Pancreas (tissue), 10 donors: ENCODE data around the gene FBN2. TPM values are rescaled to one million over a fixed set of nuclear protein-coding genes. Genes with fewer than 3 reads are reported as not detected.
A peak's percentile ranks its signal among the peaks of the same experiment; 100 is the strongest.
"Not testable (repeated sequence)": the region's sequence is repeated elsewhere in the genome, so short reads cannot be mapped to it uniquely, and the experiment has no call there.

Experiments
- ATAC-seq, 4 donors: fragments of 200-7000 bp; cut with Tn5 transposase; one replicate each; pipeline versions ENCODE4 v1.8.0 to v1.9.1; 2020; ENCODE audit warnings: mild to moderate bottlenecking in 4 of 4, moderate library complexity in 4 of 4
- DNase-seq, 6 donors: peaks; one replicate each; pipeline ENCODE4 v3.0.0-alpha.2; 2020
- FAIRE-seq: peaks from 2 replicates; lab custom pipeline; 2012; peaks lifted over from hg19 to GRCh38; lab: Jason Lieb, UNC
- H3K27ac ChIP-seq, 4 donors: fragments of 200-600 bp; sonication (generic); 1 replicate in 3 of 4; 2 replicates in 1 of 4; pipeline versions ENCODE4 v1.5.0 to v1.8.0; 2020
- H3K27me3 ChIP-seq, 4 donors: fragments of 200-600 bp; one replicate each; pipeline ENCODE4 v1.8.0; 2021
- H3K36me3 ChIP-seq, 3 donors: fragments of 200-600 bp; sonication (generic) in 1 of 3; one replicate each; pipeline versions ENCODE4 v1.5.0 to v1.8.0; 2020 to 2021
- H3K4me1 ChIP-seq, 3 donors: fragments of 200-600 bp; one replicate each; pipeline ENCODE4 v1.8.0; 2021
- H3K4me3 ChIP-seq, 4 donors: fragments of 200-600 bp; sonication (generic) in 2 of 4; one replicate each; pipeline versions ENCODE4 v1.5.0 to v1.8.0; 2020 to 2021
- H3K9me3 ChIP-seq, 4 donors: fragments of 200-600 bp; one replicate each; pipeline ENCODE4 v1.8.0; 2021
- WGBS, 2 donors: extraction: QIAGEN DNeasy Blood & Tissue Kit; methylation state at CpG; one replicate each; pipeline ENCODE4 v1.1.7; 2013; 5-methylcytosine and 5-hydroxymethylcytosine counted together
- intact Hi-C, 3 donors: fragments of 100-400 bp; cut with DNase I; formaldehyde crosslinking; loops; one replicate each; pipeline versions ENCODE4 v1.11.1 to v1.14.2; 2022
- polyA plus RNA-seq, 2 donors: library from polyadenylated mRNA; stranded (reverse); fragments of 200-250 nt; gene quantifications; one replicate each; pipeline ENCODE4 v1.2.3, GENCODE V29; 2013
- total RNA-seq, 6 donors: library from RNA; stranded (reverse); fragmentation: NEBNext Ultra II Directional in 4 of 6; extraction: Animal tissue kit (Norgen Biotek cat#: 25700) in 4 of 6; gene quantifications; one replicate each; pipeline versions ENCODE4 v1.2.1 to v1.2.4, GENCODE V29; 2021 to 2023
- TF ChIP-seq, protein P1 (sequence below), 4 donors: fragments of 200-600 bp; sonication (generic) in 3 of 4; IDR thresholded peaks; one replicate each; pipeline versions ENCODE4 v1.5.0 to v1.8.0; 2021; ENCODE audit warnings: antibody characterized with exemption in 4 of 4
- donor health status: healthy with polysubstance abuse.
- donor health status: DM: no; HTN: no; CAD: no; lungs with moderate emphysema.
- donor health status: DM: no; HTN: no; CAD: no.
- donor health status: control.
- donor health status: control.
- donor health status: Bipolar disorder and iron deficiency.
- donor health status: DM: yes; HTN: yes; CAD: no.
- donor health status: DM: no; HTN: no; CAD: no.
- donor health status: DM: no; HTN: no; CAD: no.
- donor health status: DM: yes; HTN: yes; CAD: no.

Gene FBN2
- total and polyA plus RNA-seq, 8 donors, result 0.04 to 0.78 (median 0.18) TPM; not detected in 3

DNA sequence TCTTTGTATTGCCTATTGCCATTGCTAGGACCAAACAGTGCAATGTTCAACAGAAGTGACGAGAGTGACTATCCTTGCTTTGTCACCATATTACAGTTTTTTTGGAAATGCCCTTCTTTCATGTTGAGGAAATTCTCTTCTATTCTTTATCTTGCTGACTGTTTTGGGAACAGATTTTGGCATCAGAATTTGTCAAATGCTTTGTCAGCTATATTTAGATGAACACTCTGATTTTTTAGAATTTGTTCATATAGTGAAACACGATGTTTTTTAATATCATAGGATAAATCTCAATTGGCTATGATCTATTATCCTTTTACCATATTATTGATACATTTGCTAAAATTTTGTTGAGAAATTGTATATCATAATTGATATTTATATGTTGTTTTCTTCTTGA lies 31.4 kb downstream of the FBN2 start:
- DNase-seq (no peak), ATAC-seq (no peak), FAIRE-seq (no peak)
- Histone ChIP-seq H3K4me3 (no peak overlapping the region), H3K27me3 (no peaks in the 10 kb centered on the region), H3K9me3 (no peaks in the 10 kb centered on the region), H3K27ac (no peak overlapping the region), H3K4me1 (no peaks in the 10 kb centered on the region), H3K36me3 (no peaks in the 10 kb centered on the region)
- TF ChIP-seq, protein P1, sequence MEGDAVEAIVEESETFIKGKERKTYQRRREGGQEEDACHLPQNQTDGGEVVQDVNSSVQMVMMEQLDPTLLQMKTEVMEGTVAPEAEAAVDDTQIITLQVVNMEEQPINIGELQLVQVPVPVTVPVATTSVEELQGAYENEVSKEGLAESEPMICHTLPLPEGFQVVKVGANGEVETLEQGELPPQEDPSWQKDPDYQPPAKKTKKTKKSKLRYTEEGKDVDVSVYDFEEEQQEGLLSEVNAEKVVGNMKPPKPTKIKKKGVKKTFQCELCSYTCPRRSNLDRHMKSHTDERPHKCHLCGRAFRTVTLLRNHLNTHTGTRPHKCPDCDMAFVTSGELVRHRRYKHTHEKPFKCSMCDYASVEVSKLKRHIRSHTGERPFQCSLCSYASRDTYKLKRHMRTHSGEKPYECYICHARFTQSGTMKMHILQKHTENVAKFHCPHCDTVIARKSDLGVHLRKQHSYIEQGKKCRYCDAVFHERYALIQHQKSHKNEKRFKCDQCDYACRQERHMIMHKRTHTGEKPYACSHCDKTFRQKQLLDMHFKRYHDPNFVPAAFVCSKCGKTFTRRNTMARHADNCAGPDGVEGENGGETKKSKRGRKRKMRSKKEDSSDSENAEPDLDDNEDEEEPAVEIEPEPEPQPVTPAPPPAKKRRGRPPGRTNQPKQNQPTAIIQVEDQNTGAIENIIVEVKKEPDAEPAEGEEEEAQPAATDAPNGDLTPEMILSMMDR (IDR thresholded peaks at IDR 0.05), result no peak
- 69 to 87% methylated on average over 2 of the region's 2 CpGs for WGBS, 2 donors
- intact Hi-C loops, result no loop called here

DNA sequence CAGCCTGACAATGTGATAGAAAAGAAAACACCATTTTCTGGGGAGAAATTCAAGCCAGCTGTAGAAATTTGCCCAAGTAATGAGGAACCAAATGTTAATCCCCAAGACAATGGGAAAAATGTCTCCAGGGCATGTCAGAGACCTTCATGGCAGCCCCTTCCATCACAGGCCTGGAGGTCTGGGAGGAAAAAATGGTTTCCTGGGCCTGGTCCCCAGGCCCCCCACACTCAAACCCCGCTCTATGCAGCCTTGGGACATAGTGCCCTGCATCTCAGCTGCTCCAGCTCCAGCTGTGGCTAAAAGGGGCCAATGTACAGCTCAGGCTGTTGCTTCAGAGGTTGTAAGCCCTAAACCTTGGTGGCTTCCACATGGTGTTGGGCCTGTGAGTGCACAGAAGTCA lies 34.3 kb downstream of the FBN2 start:
- not testable (repeated sequence) for DNase-seq, H3K9me3 ChIP-seq, FAIRE-seq, H3K27ac ChIP-seq, H3K4me1 ChIP-seq, H3K4me3 ChIP-seq, ATAC-seq, H3K36me3 ChIP-seq, H3K27me3 ChIP-seq
- 58 to 87% methylated on average over 1 of the region's 1 CpG for WGBS, 2 donors
- intact Hi-C loops, result loop anchor here in 1 of 3 donors (5.0 kb wide), 1 partner anchor 286 kb away; no protein-coding TSS in a partner anchor

DNA sequence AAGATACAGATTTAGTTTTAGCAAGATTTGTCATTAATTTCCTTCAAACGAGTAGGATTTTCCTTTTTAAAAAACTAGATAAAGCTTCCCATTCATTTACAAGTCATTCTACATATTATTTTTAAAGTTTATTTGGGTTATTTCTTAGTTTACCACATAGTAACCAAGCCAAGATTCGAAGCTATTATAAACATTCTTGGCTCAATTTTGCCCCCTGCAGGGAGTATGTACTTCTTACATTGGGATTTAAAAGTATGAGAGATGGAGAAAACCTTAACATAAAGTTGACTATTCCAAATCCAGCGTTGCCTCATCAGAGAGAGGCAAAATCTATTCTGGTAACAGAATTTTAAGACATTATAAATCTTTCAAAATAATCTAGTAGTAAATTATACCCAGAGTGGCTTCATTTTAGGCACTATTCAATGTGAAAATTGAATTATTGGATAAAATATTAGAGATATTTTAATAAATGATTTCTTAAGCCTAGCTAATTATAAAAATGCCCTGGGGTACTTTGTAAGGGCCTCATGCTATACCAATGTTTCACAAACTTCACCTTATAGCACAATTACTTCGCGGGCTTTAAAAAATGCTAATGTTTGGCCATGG lies 39.1 kb downstream of the FBN2 start:
- Histone ChIP-seq H3K9me3 (peaks cover 0 to 4% (median 0%) of the 10 kb centered on the region in 4 donors), H3K4me1 (no peaks in the 10 kb centered on the region), H3K4me3 (no peak overlapping the region), H3K27me3 (no peaks in the 10 kb centered on the region), H3K27ac (no peak overlapping the region), H3K36me3 (no peaks in the 10 kb centered on the region)
- DNase-seq, result no peak
- intact Hi-C loops, result loop anchor here in 1 of 3 donors (10.0 kb wide), 1 partner anchor 284 kb away; no protein-coding TSS in a partner anchor
- peak in 2 of 4 donors; percentile 56 to 72 for ATAC-seq
- TF ChIP-seq, protein P1 (IDR thresholded peaks at IDR 0.05), result peak in 2 of 4 donors; percentile 23 to 27
- peak; percentile 64 for FAIRE-seq
- 37 to 38% methylated on average over 5 of the region's 5 CpGs for WGBS, 2 donors

DNA sequence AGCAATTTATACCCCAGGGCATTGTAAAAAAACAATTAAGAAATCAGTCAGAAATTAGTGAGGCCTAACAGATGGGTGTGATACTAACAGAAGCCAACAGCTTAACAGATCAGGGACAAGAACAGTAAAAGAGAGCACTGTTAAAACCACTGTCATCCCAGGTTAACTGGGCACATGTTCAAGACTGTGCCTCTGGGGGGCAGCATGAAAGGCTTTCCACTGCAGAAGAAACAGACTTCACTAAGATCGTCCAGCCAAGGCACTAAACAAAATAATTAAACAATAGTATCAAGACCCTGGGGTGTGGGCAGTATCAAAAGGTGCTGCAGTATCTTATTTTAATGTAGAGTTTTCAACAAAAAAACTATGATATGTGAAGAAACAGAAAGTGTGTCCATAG lies 43.5 kb downstream of the FBN2 start:
- H3K27me3 ChIP-seq, result no peaks in the 10 kb centered on the region
- ATAC-seq (no peak), FAIRE-seq (no peak), DNase-seq (no peak)
- intact Hi-C loops, result loop anchor here in 1 of 3 donors (10.0 kb wide), 1 partner anchor 280 kb away; no protein-coding TSS in a partner anchor
- peaks cover 0 to 4% (median 0%) of the 10 kb centered on the region in 4 donors for H3K9me3 ChIP-seq
- H3K36me3 ChIP-seq, result no peaks in the 10 kb centered on the region
- TF ChIP-seq, protein P1 (IDR thresholded peaks at IDR 0.05), result no peak
- no peaks in the 10 kb centered on the region for H3K4me1 ChIP-seq
- no peak overlapping the region for H3K4me3 ChIP-seq
- H3K27ac ChIP-seq, result no peak overlapping the region
- WGBS, 2 donors, result 48 to 61% methylated on average over 1 of the region's 1 CpG

DNA sequence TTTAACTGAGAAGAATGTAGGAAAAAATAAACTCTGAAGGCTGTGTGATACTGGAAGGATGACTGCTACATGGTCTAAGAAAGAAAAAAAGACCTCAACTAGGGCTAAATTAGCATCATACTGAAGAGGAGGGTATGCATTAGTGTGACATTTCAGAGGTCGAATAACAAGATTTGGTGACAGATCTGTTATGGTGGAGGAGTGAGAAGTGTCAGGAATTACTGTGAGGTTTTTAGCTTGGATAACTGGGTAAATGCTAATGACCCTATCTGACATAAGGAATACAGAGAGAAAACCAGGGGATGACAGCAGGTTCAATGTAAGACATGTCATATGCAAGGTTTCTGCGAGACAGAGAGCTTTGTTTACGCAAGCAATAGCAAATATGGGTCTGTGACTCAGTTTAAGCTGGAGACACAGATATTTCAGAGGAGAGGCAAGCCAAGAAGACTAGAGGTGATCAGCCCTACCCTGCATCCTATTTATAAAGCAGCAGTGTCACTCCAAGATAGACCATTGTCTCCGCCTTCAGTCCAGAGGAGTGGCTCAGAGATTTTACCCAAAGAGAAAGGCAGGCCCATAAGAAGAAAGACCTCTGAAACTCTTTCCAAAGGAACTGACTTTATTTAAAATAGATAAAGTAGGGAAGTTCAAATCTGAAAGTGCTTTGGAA lies 44.3 kb downstream of the FBN2 start:
- WGBS, 2 donors, result 93 to 94% methylated on average over 4 of the region's 4 CpGs
- Histone ChIP-seq H3K4me1 (no peaks in the 10 kb centered on the region), H3K27ac (no peak overlapping the region), H3K27me3 (no peaks in the 10 kb centered on the region), H3K36me3 (no peaks in the 10 kb centered on the region), H3K9me3 (peaks cover 0 to 4% (median 0%) of the 10 kb centered on the region in 4 donors), H3K4me3 (no peak overlapping the region)
- FAIRE-seq (no peak), DNase-seq (no peak), ATAC-seq (no peak)
- TF ChIP-seq, protein P1 (IDR thresholded peaks at IDR 0.05), result no peak
- intact Hi-C loops, result loop anchor here in 1 of 3 donors (10.0 kb wide), 1 partner anchor 279 kb away; no protein-coding TSS in a partner anchor
